BLaER1 treated with 17β-estradiol and CSF1 and Interleukin-3, amounts not matched to agents 10 nM and 100 nM (cell line): ENCODE measurements around the gene RAMP3.

Experiments used
- H3K27ac ChIP-seq, 11 experiments: shearing (Covaris generic); formaldehyde crosslinking; 2 replicates each; pipeline ENCODE4 v1.8.1; 2022
- H3K27me3 ChIP-seq, 11 experiments: shearing (Covaris generic); formaldehyde crosslinking; 2 replicates each; pipeline ENCODE4 v1.8.1; 2022
- H3K36me3 ChIP-seq, 11 experiments: shearing (Covaris generic); formaldehyde crosslinking; 2 replicates each; pipeline ENCODE4 v1.8.1; 2022
- H3K4me1 ChIP-seq, 10 experiments: shearing (Covaris generic); formaldehyde crosslinking; 2 replicates each; pipeline ENCODE4 v1.8.1; 2022
- H3K4me2 ChIP-seq, 11 experiments: shearing (Covaris generic); formaldehyde crosslinking; 2 replicates each; pipeline ENCODE4 v1.8.1; 2022
- H3K4me3 ChIP-seq, 10 experiments: shearing (Covaris generic); formaldehyde crosslinking; 2 replicates each; pipeline ENCODE4 v1.8.1; 2022
- H3K9ac ChIP-seq, 11 experiments: shearing (Covaris generic); formaldehyde crosslinking; 2 replicates each; pipeline ENCODE4 v1.8.1; 2022
- H3K9me3 ChIP-seq, 11 experiments: shearing (Covaris generic); formaldehyde crosslinking; replicated peaks in 1 of 11; 2 replicates each; pipeline ENCODE4 v1.8.1; 2022
- H4K20me1 ChIP-seq, 11 experiments: shearing (Covaris generic); formaldehyde crosslinking; 2 replicates each; pipeline ENCODE4 v1.8.1; 2022
- Cebpa-rat ChIP-seq, 11 experiments: shearing (Covaris generic); IDR thresholded peaks; 2 replicates each; pipeline ENCODE4 v1.8.1; 2022

RAMP3 gene

DNA sequence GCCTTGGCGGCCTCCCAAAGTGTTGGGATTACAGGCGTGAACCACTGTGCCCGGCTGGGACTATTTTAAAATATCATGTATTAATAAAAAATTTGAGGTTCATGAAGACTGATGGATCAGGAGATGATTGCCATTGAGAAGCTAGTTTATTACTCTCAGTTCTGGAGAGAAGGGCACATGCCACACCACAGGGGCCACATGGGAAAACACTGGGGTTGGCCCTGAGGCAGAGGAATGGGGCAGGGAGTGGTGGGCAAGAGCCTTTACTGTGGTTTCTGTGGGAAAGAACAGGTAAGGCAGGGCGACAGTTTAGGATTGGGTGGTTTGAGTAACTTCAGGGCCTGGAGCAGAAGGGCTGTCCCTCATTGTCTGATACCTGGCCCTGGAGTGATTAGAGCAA, 39.3 kb upstream of the RAMP3 start:
- Histone ChIP-seq H3K27me3 (no peaks in the 10 kb centered on the region), H3K4me2 (peak overlapping the region in 8 of 11 experiments; percentile 26 to 71 (median 65); a peak in 15 of 22 replicates), H3K9me3 (no peaks in the 10 kb centered on the region), H3K4me3 (no peak overlapping the region), H3K9ac (peak overlapping the region in 1 of 11 experiments; percentile 16; a peak in 1 of 22 replicates), H3K27ac (no peak overlapping the region), H3K36me3 (no peaks in the 10 kb centered on the region), H3K4me1 (peaks cover 25 to 37% (median 28%) of the 10 kb centered on the region in 10 experiments), H4K20me1 (no peaks in the 10 kb centered on the region)
- TF ChIP-seq Cebpa-rat (IDR thresholded peaks at IDR 0.05): no peak

DNA sequence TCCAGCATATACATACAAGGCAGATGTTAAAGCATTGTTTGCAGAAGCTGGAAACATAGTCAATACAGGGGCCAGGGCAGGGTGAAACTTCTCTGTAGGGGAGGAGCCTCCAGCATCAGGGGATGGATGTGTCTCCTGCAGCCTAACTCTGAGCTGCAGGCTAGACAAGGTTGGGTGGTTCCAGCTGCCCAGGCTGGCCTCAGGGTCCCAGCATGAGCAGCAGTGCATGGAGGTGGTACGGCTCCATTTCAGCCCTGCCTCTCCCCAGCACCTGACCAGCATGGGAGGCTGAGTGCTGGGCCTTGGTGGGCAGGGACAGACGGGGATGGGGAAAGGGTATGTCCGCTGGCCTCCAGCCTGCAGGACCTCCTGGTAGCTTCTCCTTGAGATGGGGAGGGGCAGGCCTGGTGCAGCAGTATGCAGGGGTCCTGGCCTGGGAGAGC, 38.7 kb upstream of the RAMP3 start:
- no peak for TF ChIP-seq Cebpa-rat (IDR thresholded peaks at IDR 0.05)
- no peaks in the 10 kb centered on the region for H3K36me3 ChIP-seq

DNA sequence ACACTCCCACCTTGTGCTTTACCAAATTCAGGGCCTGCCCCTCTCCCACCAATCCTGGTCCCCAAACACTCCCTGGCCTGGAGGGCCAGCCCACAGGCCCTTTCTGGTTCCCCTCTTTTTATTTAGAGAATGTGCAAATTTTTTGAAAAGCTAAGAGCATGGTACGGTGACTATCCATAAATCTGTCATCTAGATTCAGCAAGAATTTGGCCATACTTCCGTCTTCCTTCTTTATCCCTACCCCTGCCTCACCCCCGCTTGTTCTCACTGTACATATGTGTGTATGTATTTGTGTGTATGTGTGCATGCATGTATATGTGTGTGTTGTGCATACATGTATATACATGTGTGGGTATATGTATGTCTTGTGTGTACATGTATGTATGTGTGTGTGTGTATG, 38.0 kb upstream of the RAMP3 start:
- H3K27me3 ChIP-seq: no peaks in the 10 kb centered on the region
- H3K27ac ChIP-seq: no peak overlapping the region
- H3K9me3 ChIP-seq: no peaks in the 10 kb centered on the region
- no peak overlapping the region for H3K9ac ChIP-seq
- H4K20me1 ChIP-seq: no peaks in the 10 kb centered on the region
- H3K4me2 ChIP-seq: peak overlapping the region in 7 of 11 experiments; percentile 43 to 71 (median 67); a peak in 14 of 22 replicates
- no peaks in the 10 kb centered on the region for H3K36me3 ChIP-seq
- H3K4me3 ChIP-seq: no peak overlapping the region
- no peak for TF ChIP-seq Cebpa-rat (IDR thresholded peaks at IDR 0.05)
- peaks cover 19 to 44% (median 32%) of the 10 kb centered on the region in 10 experiments for H3K4me1 ChIP-seq

More for the DNA sequence above, 38.7 kb upstream of the RAMP3 start:
- H3K27me3 ChIP-seq: no peaks in the 10 kb centered on the region
- no peak overlapping the region; a peak in 1 of 22 replicates for H3K9ac ChIP-seq
- H4K20me1 ChIP-seq: no peaks in the 10 kb centered on the region
- H3K4me2 ChIP-seq: peak overlapping the region in 9 of 11 experiments; percentile 26 to 71 (median 63); a peak in 17 of 22 replicates
- H3K4me1 ChIP-seq: peaks cover 25 to 43% (median 32%) of the 10 kb centered on the region in 10 experiments
- H3K27ac ChIP-seq: no peak overlapping the region
- no peak overlapping the region for H3K4me3 ChIP-seq
- H3K9me3 ChIP-seq: no peaks in the 10 kb centered on the region

DNA sequence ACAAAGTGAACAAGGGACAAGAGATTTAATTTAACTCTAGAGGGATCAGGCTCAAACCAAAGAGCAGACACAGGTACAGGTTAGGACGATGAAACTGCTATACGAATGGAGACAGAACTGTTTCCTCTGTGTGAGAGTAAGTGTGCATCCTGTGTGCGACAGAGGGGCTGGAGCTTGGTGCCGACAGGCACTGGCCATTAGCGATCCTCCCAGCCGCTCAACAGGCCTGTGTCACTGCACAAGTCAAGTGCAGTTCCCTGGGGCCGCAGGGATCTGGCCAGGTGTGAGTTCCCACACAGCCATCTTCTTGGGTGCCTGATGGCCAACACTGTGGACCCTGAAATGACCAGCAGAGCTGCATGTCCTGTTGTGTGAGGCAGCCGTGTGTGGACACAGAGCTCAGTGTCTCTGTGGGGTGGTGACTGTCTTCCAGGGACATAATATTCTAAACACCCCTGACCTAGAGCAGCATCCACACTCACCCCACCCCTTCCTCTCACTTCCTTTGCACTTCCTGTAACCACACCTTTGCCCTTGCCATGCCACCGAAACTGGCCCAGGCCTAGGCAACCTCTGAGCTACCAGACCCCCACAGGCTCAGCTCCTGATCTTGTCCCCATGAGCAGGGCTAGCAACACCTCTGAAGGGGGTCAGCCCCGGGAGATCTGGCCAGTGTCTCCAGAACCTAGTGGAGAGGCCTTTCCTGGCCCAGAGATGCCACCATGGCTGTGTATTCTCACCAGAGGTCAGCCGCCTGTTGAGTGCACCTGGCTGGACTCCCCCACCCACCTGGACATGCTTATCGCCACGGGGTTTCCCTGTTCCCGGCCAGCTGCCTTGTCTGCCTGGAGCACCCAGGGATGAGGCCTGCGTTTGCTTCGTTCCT, 34.4 kb upstream of the RAMP3 start:
- H3K27ac ChIP-seq: no peak overlapping the region
- H3K36me3 ChIP-seq: no peaks in the 10 kb centered on the region
- no peaks in the 10 kb centered on the region for H3K9me3 ChIP-seq
- no peaks in the 10 kb centered on the region for H4K20me1 ChIP-seq
- no peak overlapping the region for H3K4me3 ChIP-seq
- H3K4me2 ChIP-seq: peak overlapping the region in 3 of 11 experiments; percentile 33 to 49 (median 43); a peak in 5 of 22 replicates
- no peak overlapping the region; a peak in 1 of 22 replicates for H3K9ac ChIP-seq
- TF ChIP-seq Cebpa-rat (IDR thresholded peaks at IDR 0.05): no peak
- H3K27me3 ChIP-seq: no peaks in the 10 kb centered on the region
- peaks cover 26 to 54% (median 46%) of the 10 kb centered on the region in 10 experiments for H3K4me1 ChIP-seq

DNA sequence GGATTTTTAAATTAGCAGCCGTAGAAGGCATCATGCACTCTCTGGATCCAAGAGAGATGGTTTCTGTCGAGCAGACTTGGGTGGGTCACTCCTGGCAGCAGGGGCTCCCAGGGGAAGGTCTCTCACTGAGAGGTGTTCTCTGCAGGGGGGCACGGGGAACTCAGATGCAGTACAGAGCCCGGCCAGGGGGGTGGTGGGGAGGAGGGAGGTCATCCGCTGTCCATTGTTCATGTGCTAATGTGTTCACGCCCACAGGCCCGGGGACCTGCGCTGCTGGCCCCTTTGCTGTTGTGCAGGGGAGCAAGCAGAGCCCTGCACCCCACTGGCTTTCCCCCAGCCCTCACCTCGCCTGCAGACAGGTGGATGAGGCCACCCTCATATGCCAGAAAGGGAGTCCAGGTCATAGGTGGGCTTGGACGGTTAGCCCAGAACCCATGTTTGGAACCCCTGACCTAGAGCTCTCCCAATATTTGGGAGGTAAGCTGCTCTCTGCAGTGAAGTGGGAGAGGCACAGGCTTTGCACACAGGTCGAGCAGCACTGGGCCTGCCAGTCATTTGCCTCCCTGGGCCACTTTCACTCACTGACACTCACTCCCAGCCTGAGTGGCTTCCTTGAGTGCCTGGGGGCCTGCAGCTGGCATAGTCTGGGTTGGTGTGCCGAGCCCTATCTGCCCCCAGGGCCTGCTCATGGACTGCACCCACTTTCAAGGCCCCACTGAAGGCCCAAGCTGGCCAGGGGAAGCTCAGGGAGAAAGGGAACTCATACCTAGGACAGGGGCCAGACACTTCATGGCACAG, 33.5 kb upstream of the RAMP3 start:
- H4K20me1 ChIP-seq: no peaks in the 10 kb centered on the region
- H3K9ac ChIP-seq: no peak overlapping the region
- no peaks in the 10 kb centered on the region for H3K36me3 ChIP-seq
- H3K9me3 ChIP-seq: no peaks in the 10 kb centered on the region
- H3K27me3 ChIP-seq: no peaks in the 10 kb centered on the region
- H3K4me3 ChIP-seq: no peak overlapping the region
- peak overlapping the region in 1 of 11 experiments; percentile 43; a peak in 2 of 22 replicates for H3K4me2 ChIP-seq
- no peak for TF ChIP-seq Cebpa-rat (IDR thresholded peaks at IDR 0.05)
- peaks cover 26 to 47% (median 37%) of the 10 kb centered on the region in 10 experiments for H3K4me1 ChIP-seq
- H3K27ac ChIP-seq: no peak overlapping the region

DNA sequence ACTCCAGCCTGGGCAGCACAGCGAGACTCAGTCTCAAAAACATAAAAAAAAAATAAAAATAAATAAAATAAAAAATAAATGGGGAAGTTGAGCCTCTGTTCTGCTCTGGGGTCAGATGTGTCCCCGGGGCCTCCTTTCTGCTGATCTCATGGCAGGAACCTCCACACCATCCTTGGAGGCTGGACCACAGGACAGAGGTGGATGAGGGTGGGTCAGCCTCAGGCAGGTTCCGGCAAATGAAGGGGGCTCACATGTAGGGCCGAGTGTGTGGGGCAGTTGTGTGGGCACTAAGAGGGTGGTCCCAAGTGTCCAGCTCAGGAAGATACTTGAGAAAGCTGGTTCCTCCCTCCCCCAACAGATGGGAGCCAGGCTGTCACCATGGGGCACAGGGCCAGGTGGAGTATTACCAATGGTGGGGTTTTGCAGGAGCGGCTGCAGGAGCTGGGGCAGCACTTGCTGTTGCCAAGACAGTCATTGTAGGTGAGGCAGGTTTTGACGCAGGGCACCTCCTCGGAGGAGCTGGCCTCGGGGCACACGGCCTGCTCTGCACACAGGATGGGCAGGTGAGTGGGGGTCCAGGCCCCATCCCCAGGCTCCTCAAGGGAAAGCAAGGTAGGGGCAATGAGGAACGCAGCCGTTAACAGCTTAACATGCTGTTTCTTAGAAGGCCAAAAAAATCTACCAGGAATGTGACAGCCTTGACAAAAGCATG, 32.2 kb upstream of the RAMP3 start:
- Histone ChIP-seq H3K36me3 (no peaks in the 10 kb centered on the region), H3K4me2 (peak overlapping the region; percentile 2 to 66 (median 20); a peak in 14 of 22 replicates), H3K9ac (peak overlapping the region in 1 of 11 experiments; percentile 29; a peak in 2 of 22 replicates), H3K27me3 (no peaks in the 10 kb centered on the region), H3K9me3 (no peaks in the 10 kb centered on the region), H4K20me1 (no peaks in the 10 kb centered on the region), H3K4me1 (peaks cover 24 to 44% (median 33%) of the 10 kb centered on the region in 10 experiments), H3K4me3 (no peak overlapping the region), H3K27ac (peak overlapping the region in 4 of 11 experiments; percentile 2 to 28 (median 16); a peak in 2 of 22 replicates)
- no peak for TF ChIP-seq Cebpa-rat (IDR thresholded peaks at IDR 0.05)

DNA sequence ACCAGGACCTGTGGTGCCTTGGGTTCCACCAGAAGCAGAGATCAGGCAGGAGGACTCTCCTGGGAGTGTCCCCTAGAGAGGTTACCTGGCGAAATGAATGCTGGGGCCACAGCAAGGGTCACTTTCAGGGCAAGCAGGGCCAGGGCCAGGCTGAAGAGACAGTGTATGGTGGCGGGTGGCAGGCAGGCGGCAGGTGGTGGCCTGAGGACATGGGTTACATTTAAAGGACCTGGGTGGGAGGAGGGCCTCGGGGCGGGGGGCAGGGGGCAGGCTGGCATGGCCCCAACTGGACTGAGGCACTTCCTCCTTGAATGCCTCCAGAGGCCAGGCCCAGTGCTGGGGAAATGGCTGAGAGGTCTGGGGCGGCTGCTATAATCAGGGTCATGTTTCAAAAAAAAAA, 31.4 kb upstream of the RAMP3 start:
- no peak overlapping the region for H3K4me3 ChIP-seq
- TF ChIP-seq Cebpa-rat (IDR thresholded peaks at IDR 0.05): no peak

DNA sequence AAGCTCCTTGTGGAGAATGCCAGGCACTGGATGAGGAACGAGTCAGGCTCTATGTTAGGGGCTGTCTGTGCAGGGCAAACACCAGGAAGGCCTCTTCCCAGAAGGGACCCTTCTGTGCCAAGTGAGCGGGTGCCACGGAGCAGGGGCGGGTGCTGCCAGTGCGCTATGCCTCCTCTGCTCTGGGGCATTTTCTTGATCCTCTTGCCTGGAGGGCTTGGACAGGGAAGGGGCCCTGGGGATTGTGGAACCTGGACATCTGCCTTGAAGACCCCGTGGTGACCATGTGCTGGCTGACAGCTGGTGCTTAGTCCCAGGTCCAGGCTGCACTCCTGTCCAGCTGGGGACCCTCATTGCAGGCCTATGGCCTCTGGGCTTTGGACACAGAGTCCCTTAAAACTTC, 30.7 kb upstream of the RAMP3 start:
- H3K9ac ChIP-seq: 0 out of 22 replicates have a peak overlapping the region, but pooled peaks of 1 of the 11 experiments have one; percentile 43
- no peak for TF ChIP-seq Cebpa-rat (IDR thresholded peaks at IDR 0.05)
- H4K20me1 ChIP-seq: no peaks in the 10 kb centered on the region
- H3K4me3 ChIP-seq: no peak overlapping the region
- peaks cover 24 to 44% (median 33%) of the 10 kb centered on the region in 10 experiments for H3K4me1 ChIP-seq
- H3K27ac ChIP-seq: peak overlapping the region in 1 of 11 experiments; percentile 0; a peak in 1 of 22 replicates
- no peaks in the 10 kb centered on the region for H3K9me3 ChIP-seq
- H3K4me2 ChIP-seq: peak overlapping the region in 8 of 11 experiments; percentile 2 to 36 (median 14); a peak in 7 of 22 replicates
- no peaks in the 10 kb centered on the region for H3K36me3 ChIP-seq
- no peaks in the 10 kb centered on the region for H3K27me3 ChIP-seq

More for the DNA sequence above, 31.4 kb upstream of the RAMP3 start:
- Histone ChIP-seq H3K4me2 (peak overlapping the region in 10 of 11 experiments; percentile 2 to 66 (median 23); a peak in 12 of 22 replicates), H3K36me3 (no peaks in the 10 kb centered on the region), H3K27ac (peak overlapping the region in 3 of 11 experiments; percentile 2 to 28 (median 27); a peak in 3 of 22 replicates), H4K20me1 (no peaks in the 10 kb centered on the region), H3K9ac (peak overlapping the region in 1 of 11 experiments; percentile 29; a peak in 1 of 22 replicates), H3K4me1 (peaks cover 24 to 44% (median 33%) of the 10 kb centered on the region in 10 experiments), H3K27me3 (no peaks in the 10 kb centered on the region), H3K9me3 (no peaks in the 10 kb centered on the region)
